ENCODE measurements around the gene GAPT.
A peak's percentile ranks its signal among the peaks of the same experiment; 100 is the strongest.

GAPT gene

GRCh38 chr5:58456026-58456425 lies 35.2 kb upstream of the GAPT start:
- Mint-ChIP-seq H3K4me1 (peaks cover 11% of the 10 kb centered on the region), H3K36me3 (ENCODE audit: insufficient read depth) (peaks cover 9% of the 10 kb centered on the region), H3K4me3 (no peak overlapping the region), H3K9me3 (no peaks in the 10 kb centered on the region), H3K27me3 (peaks cover 36% of the 10 kb centered on the region), H3K27ac (ENCODE audit: low read depth) (no peak overlapping the region)
- DNase-seq (ENCODE audit: low spot score in 2 of 2), result no peak
- ATAC-seq (replicated peaks; ENCODE audit: extremely low read depth, poor library complexity, severe bottlenecking), result no peak

GRCh38 chr5:58456486-58456885 lies 34.7 kb upstream of the GAPT start:
- H3K4me3 Mint-ChIP-seq, result no peak overlapping the region
- ATAC-seq (replicated peaks; ENCODE audit: extremely low read depth, poor library complexity, severe bottlenecking) (no peak), DNase-seq (ENCODE audit: low spot score in 2 of 2) (no peak)
- H3K36me3 Mint-ChIP-seq (ENCODE audit: insufficient read depth), result peaks cover 9% of the 10 kb centered on the region
- H3K9me3 Mint-ChIP-seq, result no peaks in the 10 kb centered on the region
- H3K4me1 Mint-ChIP-seq, result peaks cover 14% of the 10 kb centered on the region
- H3K27ac Mint-ChIP-seq (ENCODE audit: low read depth), result no peak overlapping the region
- H3K27me3 Mint-ChIP-seq, result peaks cover 38% of the 10 kb centered on the region

DNA sequence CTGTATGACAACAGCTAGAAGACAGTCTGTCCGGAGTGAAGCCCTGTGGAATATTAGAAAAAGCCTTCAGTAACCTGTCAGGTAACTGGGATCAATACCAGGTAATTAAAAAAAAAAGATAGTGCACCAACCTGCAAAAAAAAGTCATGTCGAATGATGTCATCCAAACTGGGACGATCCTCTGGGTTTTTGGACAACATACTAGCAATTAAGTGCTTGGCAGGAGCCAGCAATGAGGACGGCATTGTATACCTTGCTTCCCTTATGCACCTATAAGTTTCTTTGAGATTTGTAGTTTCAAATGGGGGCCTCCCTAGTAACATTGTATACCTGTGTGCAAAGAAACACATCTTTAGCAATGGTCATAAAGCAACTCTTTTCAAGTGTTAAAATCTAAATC lies 34.2 kb upstream of the GAPT start:
- DNase-seq (ENCODE audit: low spot score in 2 of 2) (no peak), ATAC-seq (replicated peaks; ENCODE audit: extremely low read depth, poor library complexity, severe bottlenecking) (no peak)
- Mint-ChIP-seq H3K4me1 (peaks cover 14% of the 10 kb centered on the region), H3K27me3 (peaks cover 38% of the 10 kb centered on the region), H3K4me3 (no peak overlapping the region), H3K36me3 (ENCODE audit: insufficient read depth) (peaks cover 9% of the 10 kb centered on the region), H3K9me3 (no peaks in the 10 kb centered on the region), H3K27ac (ENCODE audit: low read depth) (no peak overlapping the region)

- Mint-ChIP-seq H3K9me3 (no peaks in the 10 kb centered on the region), H3K36me3 (ENCODE audit: insufficient read depth) (peaks cover 9% of the 10 kb centered on the region), H3K4me1 (peaks cover 14% of the 10 kb centered on the region), H3K27me3 (peaks cover 28% of the 10 kb centered on the region), H3K27ac (ENCODE audit: low read depth) (no peak overlapping the region), H3K4me3 (peak overlapping the region; percentile 19)
- DNase-seq (ENCODE audit: low spot score in 2 of 2), result no peak
- ATAC-seq (replicated peaks; ENCODE audit: extremely low read depth, poor library complexity, severe bottlenecking), result no peak
Observed at GRCh38 chr5:58458141-58458742, 33.0 kb upstream of the GAPT start.

DNA sequence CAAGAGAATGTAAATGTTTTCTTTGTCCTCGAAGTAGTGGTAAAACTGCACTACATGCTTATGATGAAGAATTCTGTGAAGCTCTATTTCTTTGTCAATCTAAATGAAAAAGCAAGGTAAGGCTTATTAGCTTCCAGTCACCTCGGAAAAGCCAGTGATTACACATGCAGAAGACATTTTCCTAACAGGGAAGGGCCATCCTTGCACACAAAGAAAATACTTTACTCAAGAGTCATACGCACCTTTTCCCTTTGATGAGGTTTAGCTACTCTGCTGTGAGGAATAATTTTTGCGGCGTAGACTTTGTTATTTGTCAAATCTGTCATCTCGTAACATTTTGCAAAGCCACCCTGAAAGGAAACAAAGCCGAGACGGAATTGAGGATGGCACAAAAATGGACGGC lies 32.5 kb upstream of the GAPT start:
- H3K27ac Mint-ChIP-seq (ENCODE audit: low read depth), result peak overlapping the region; percentile 78
- peaks cover 14% of the 10 kb centered on the region for H3K4me1 Mint-ChIP-seq
- H3K9me3 Mint-ChIP-seq, result no peaks in the 10 kb centered on the region
- no peak for ATAC-seq (replicated peaks; ENCODE audit: extremely low read depth, poor library complexity, severe bottlenecking)
- H3K36me3 Mint-ChIP-seq (ENCODE audit: insufficient read depth), result peaks cover 9% of the 10 kb centered on the region
- peak overlapping the region; percentile 76 for H3K4me3 Mint-ChIP-seq
- H3K27me3 Mint-ChIP-seq, result peaks cover 28% of the 10 kb centered on the region
- DNase-seq (ENCODE audit: low spot score in 2 of 2), result no peak

- DNase-seq (ENCODE audit: low spot score in 2 of 2), result peak in 1 of 2 donors; percentile 14
- H3K27me3 Mint-ChIP-seq, result peaks cover 28% of the 10 kb centered on the region
- peak overlapping the region; percentile 78 for H3K27ac Mint-ChIP-seq (ENCODE audit: low read depth)
- H3K4me1 Mint-ChIP-seq, result peaks cover 14% of the 10 kb centered on the region
- peaks cover 9% of the 10 kb centered on the region for H3K36me3 Mint-ChIP-seq (ENCODE audit: insufficient read depth)
- ATAC-seq (replicated peaks; ENCODE audit: extremely low read depth, poor library complexity, severe bottlenecking), result no peak
- no peaks in the 10 kb centered on the region for H3K9me3 Mint-ChIP-seq
- peak overlapping the region; percentile 76 for H3K4me3 Mint-ChIP-seq
Observed at GRCh38 chr5:58459146-58460001, 31.9 kb upstream of the GAPT start.

GRCh38 chr5:58460002-58460731 lies 31.1 kb upstream of the GAPT start, which contains the start of gene PLK2:
Gene PLK2, minus strand, starts transcription at chr5:58460086. Its CDS starts 127 bp downstream, at chr5:58459959.
- peaks cover 28% of the 10 kb centered on the region for H3K27me3 Mint-ChIP-seq
- peaks cover 9% of the 10 kb centered on the region for H3K36me3 Mint-ChIP-seq (ENCODE audit: insufficient read depth)
- H3K4me3 Mint-ChIP-seq, result peak within 1 kb of the TSS; percentile 76
- no peaks in the 10 kb centered on the region for H3K9me3 Mint-ChIP-seq
- ATAC-seq (replicated peaks; ENCODE audit: extremely low read depth, poor library complexity, severe bottlenecking) (peak; percentile 73), DNase-seq (ENCODE audit: low spot score in 2 of 2) (peak; percentile 81 to 94)
- H3K4me1 Mint-ChIP-seq, result peaks cover 14% of the 10 kb centered on the region
- peak within 1 kb of the TSS; percentile 78 for H3K27ac Mint-ChIP-seq (ENCODE audit: low read depth)

GRCh38 chr5:58460732-58461286 lies 30.4 kb upstream of the GAPT start:
- Mint-ChIP-seq H3K27me3 (peaks cover 28% of the 10 kb centered on the region), H3K4me1 (peaks cover 14% of the 10 kb centered on the region), H3K4me3 (peak overlapping the region; percentile 76), H3K9me3 (no peaks in the 10 kb centered on the region), H3K36me3 (ENCODE audit: insufficient read depth) (peaks cover 9% of the 10 kb centered on the region), H3K27ac (ENCODE audit: low read depth) (peak overlapping the region; percentile 25)
- DNase-seq (ENCODE audit: low spot score in 2 of 2) (peak; percentile 78 to 91), ATAC-seq (replicated peaks; ENCODE audit: extremely low read depth, poor library complexity, severe bottlenecking) (peak; percentile 67)

DNA sequence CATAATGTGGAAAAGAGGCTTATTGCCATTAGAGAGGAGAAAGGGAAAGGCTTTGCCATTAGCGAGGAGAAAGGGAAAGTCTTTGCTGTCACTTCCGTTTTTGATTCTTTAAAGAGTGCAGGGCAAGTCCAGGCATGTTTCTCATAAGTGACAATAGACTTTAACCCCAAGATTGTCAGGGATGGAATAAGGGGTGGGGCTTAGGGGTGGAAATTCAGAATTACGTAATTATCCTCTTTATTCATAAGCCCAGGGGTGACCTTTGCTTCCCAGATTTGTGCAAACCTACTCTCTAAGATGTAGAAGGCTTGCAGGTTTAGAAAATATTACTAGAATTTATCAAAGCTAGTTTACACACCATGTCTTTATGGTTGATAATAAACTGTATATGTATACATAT lies 29.1 kb upstream of the GAPT start:
- H3K27me3 Mint-ChIP-seq, result peaks cover 28% of the 10 kb centered on the region
- H3K4me3 Mint-ChIP-seq, result no peak overlapping the region
- H3K9me3 Mint-ChIP-seq, result no peaks in the 10 kb centered on the region
- H3K36me3 Mint-ChIP-seq (ENCODE audit: insufficient read depth), result peaks cover 9% of the 10 kb centered on the region
- no peak overlapping the region for H3K27ac Mint-ChIP-seq (ENCODE audit: low read depth)
- H3K4me1 Mint-ChIP-seq, result peaks cover 14% of the 10 kb centered on the region
- ATAC-seq (replicated peaks; ENCODE audit: extremely low read depth, poor library complexity, severe bottlenecking) (no peak), DNase-seq (ENCODE audit: low spot score in 2 of 2) (no peak)

DNA sequence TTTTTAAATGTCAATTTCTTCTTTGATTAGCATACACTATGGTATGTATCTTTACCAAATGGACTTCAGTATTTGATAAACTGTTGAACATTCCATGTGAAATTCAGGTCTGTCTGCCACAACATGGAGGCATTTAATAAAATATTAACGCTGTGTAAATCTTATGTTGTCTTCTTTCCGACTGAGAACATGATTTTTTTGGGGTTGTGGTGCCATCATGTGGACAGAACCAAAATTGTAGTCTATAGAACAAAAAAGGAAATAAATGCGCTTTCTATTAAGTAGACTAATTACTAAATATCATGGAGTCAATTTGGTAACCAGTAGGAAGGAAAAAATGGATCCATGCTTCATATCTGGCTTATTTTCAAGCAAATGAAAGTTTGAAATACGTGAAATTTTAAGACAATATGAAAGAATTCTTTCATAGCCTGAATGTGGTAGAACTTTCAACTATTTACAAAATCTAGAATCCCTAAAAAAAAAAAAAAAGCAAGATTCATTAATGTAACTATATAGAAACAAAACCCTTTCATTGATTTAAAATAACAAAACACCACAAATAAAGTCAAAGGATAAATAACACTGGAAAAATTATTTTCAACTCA lies 28.5 kb upstream of the GAPT start:
- ATAC-seq (replicated peaks; ENCODE audit: extremely low read depth, poor library complexity, severe bottlenecking) (no peak), DNase-seq (ENCODE audit: low spot score in 2 of 2) (peak in 1 of 2 donors; percentile 23)
- no peaks in the 10 kb centered on the region for H3K9me3 Mint-ChIP-seq
- H3K4me3 Mint-ChIP-seq, result no peak overlapping the region
- H3K4me1 Mint-ChIP-seq, result peaks cover 14% of the 10 kb centered on the region
- H3K36me3 Mint-ChIP-seq (ENCODE audit: insufficient read depth), result peaks cover 9% of the 10 kb centered on the region
- H3K27ac Mint-ChIP-seq (ENCODE audit: low read depth), result no peak overlapping the region
- peaks cover 27% of the 10 kb centered on the region for H3K27me3 Mint-ChIP-seq

- no peak overlapping the region for H3K4me3 Mint-ChIP-seq
- peaks cover under 1% of the 10 kb centered on the region for H3K27me3 Mint-ChIP-seq
- H3K4me1 Mint-ChIP-seq, result no peaks in the 10 kb centered on the region
- H3K27ac Mint-ChIP-seq (ENCODE audit: low read depth), result no peak overlapping the region
- no peaks in the 10 kb centered on the region for H3K36me3 Mint-ChIP-seq (ENCODE audit: insufficient read depth)
- peak; percentile 43 for ATAC-seq (replicated peaks; ENCODE audit: extremely low read depth, poor library complexity, severe bottlenecking)
- no peak for DNase-seq (ENCODE audit: low spot score in 2 of 2)
- no peaks in the 10 kb centered on the region for H3K9me3 Mint-ChIP-seq
Observed at GRCh38 chr5:58466939-58467338, 24.3 kb upstream of the GAPT start.

GRCh38 chr5:58469896-58470295 lies 21.3 kb upstream of the GAPT start:
- no peak overlapping the region for H3K4me3 Mint-ChIP-seq
- no peak for DNase-seq (ENCODE audit: low spot score in 2 of 2)
- H3K36me3 Mint-ChIP-seq (ENCODE audit: insufficient read depth), result no peaks in the 10 kb centered on the region
- H3K27me3 Mint-ChIP-seq, result no peaks in the 10 kb centered on the region
- ATAC-seq (replicated peaks; ENCODE audit: extremely low read depth, poor library complexity, severe bottlenecking), result no peak
- no peaks in the 10 kb centered on the region for H3K9me3 Mint-ChIP-seq
- no peaks in the 10 kb centered on the region for H3K4me1 Mint-ChIP-seq
- H3K27ac Mint-ChIP-seq (ENCODE audit: low read depth), result no peak overlapping the region
